DND-41 (cell line): ENCODE measurements around the gene STXBP5L.

Experiments
- EZH2 ChIP-seq: IDR thresholded peaks from 3 replicates; pipeline ENCODE4 v1.6.1; 2012; ENCODE audit warnings: borderline replicate concordance, low read depth, mild to moderate bottlenecking, moderate library complexity, low read length, inconsistent platforms; ENCODE audit not compliant: severe bottlenecking
- TF ChIP-seq, protein P1 (sequence below): IDR thresholded peaks from 2 replicates; pipeline ENCODE4 v1.5.1; 2012; ENCODE audit warnings: borderline replicate concordance, low read length, moderate library complexity, mild to moderate bottlenecking; ENCODE audit not compliant: poor library complexity, severe bottlenecking; ENCODE audit errors: extremely low read depth

DNA sequence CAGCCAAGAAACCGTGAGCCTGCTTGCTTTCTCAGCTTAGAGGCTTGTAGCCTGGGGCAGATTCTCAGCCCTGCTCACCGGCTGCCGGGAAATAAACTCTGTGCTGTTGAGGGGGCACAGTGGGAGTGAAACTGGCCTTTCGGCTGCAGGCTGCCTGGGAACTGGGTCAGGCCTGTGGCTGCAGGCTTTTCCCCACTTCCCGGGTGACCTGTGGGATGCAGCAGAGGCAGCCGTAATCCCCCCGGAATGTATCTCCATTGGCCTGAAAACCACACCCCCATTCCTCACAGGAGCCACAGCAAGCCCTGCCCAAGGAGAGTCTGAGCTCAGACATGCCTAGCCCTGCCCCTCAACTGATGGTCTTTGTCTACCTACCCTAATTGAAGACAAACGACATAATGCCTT lies 110.9 kb downstream of the STXBP5L start:
- TF ChIP-seq EZH2: no peak
- TF ChIP-seq, protein P1, sequence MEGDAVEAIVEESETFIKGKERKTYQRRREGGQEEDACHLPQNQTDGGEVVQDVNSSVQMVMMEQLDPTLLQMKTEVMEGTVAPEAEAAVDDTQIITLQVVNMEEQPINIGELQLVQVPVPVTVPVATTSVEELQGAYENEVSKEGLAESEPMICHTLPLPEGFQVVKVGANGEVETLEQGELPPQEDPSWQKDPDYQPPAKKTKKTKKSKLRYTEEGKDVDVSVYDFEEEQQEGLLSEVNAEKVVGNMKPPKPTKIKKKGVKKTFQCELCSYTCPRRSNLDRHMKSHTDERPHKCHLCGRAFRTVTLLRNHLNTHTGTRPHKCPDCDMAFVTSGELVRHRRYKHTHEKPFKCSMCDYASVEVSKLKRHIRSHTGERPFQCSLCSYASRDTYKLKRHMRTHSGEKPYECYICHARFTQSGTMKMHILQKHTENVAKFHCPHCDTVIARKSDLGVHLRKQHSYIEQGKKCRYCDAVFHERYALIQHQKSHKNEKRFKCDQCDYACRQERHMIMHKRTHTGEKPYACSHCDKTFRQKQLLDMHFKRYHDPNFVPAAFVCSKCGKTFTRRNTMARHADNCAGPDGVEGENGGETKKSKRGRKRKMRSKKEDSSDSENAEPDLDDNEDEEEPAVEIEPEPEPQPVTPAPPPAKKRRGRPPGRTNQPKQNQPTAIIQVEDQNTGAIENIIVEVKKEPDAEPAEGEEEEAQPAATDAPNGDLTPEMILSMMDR: no peak
